Testis (tissue), 2 donors: Measurements from ENCODE around the gene NOTUM.

Experiments
- CTCF ChIP-seq, 3 experiments: fragments of 450-650 bp in 2 of 3; fragments of 200-600 bp in 1 of 3; sonication (generic) in 1 of 3; IDR thresholded peaks; one replicate each; pipeline ENCODE4 v1.5.1; 2016 to 2019; ENCODE audit warnings: antibody characterized with exemption in 3 of 3, mild to moderate bottlenecking in 2 of 3, moderate library complexity in 1 of 3
- POLR2A ChIP-seq: fragments of 450-650 bp; IDR thresholded peaks from one replicate; pipeline ENCODE4 v1.6.1; 2017; ENCODE audit warnings: antibody characterized with exemption, mild to moderate bottlenecking, moderate library complexity

GRCh38 chr17:81934850-81935708 lies 25.9 kb downstream of the NOTUM start:
- no peak for TF ChIP-seq CTCF (IDR thresholded peaks at IDR 0.05)
- no peak for TF ChIP-seq POLR2A
